HCT116 (cell line): ENCODE results near the gene RMND1. TPM values are rescaled to one million over a fixed set of nuclear protein-coding genes. Genes with fewer than 3 reads are reported as not detected.

ENCODE experiments used
- ATAC-seq: fragments of 200-7000 bp; cut with Tn5 transposase; 2 replicates; pipeline ENCODE4 v1.9.1; 2020; ENCODE audit warnings: mild to moderate bottlenecking, moderate library complexity
- BruUV-seq: library from RNA; stranded (reverse); fragments of 400-500 nt; replicated peaks from 2 replicates; lab custom pipeline; 2021; lab: Mats Ljungman, UMichigan
- CTCF ChIA-PET: fragments of 300-600 bp; sonication (Branson Sonifier 250); formaldehyde crosslinking; loops from one replicate; lab custom pipeline; 2021; ENCODE audit warnings: antibody characterized with exemption; lab: Charles Lee
- POLR2A ChIA-PET: fragments of 300-600, 350-600 bp; sonication (Branson Sonifier 250); formaldehyde crosslinking; loops from one replicate; lab custom pipeline; 2021; ENCODE audit warnings: antibody characterized with exemption; lab: Charles Lee
- RAD21 ChIA-PET, 2 experiments: fragments of 300-600 bp; sonication (Branson Sonifier 250); formaldehyde crosslinking; loops; one replicate each; lab custom pipeline; 2023; ENCODE audit warnings: low total read pairs in 2 of 2; ENCODE audit not compliant: uncharacterized antibody in 2 of 2, unreplicated experiment in 2 of 2, low non-redundant PET in 1 of 2; lab: Charles Lee
- DNase-seq: peaks from one replicate; pipeline ENCODE4 v3.0.0-alpha.2; 2010; ENCODE audit warnings: low read depth, low spot score
- H2AFZ ChIP-seq: fragments of 200-600 bp; shearing (Covaris generic), sonication (generic); 2 replicates; pipeline ENCODE4 v1.6.1; 2017; ENCODE audit warnings: low read depth, mixed run types, mixed read lengths, antibody characterized with exemption, low read length; ENCODE audit not compliant: poor library complexity, severe bottlenecking
- H3K27ac ChIP-seq: 2 replicates; pipeline ENCODE4 v1.5.1; 2012; ENCODE audit warnings: low read depth, low read length
- H3K27me3 ChIP-seq: fragments of 200-600 bp; sonication (generic); 2 replicates; pipeline ENCODE4 v1.6.1; 2016; ENCODE audit warnings: mixed run types, low read length, mixed read lengths; ENCODE audit not compliant: insufficient read depth
- H3K36me3 ChIP-seq, 2 experiments: fragments of 200-500 bp in 1 of 2; fragments of 200-600 bp in 1 of 2; sonication (Bioruptor generic) in 1 of 2; sonication (generic) in 1 of 2; 2 replicates each; pipeline versions ENCODE4 v1.5.1 to v1.6.1; 2014 to 2016; ENCODE audit warnings: low read length in 2 of 2, inconsistent platforms in 1 of 2, mixed read lengths in 1 of 2, mixed run types in 1 of 2; ENCODE audit not compliant: insufficient read depth in 2 of 2, control insufficient read depth in 1 of 2
- H3K4me1 ChIP-seq, 2 experiments: fragments of 200-600 bp in 1 of 2; sonication (generic) in 1 of 2; 2 replicates each; pipeline versions ENCODE4 v1.5.1 to v1.6.1; 2012 to 2017; ENCODE audit warnings: low read length in 2 of 2, inconsistent platforms in 1 of 2, mild to moderate bottlenecking in 1 of 2, mixed read lengths in 1 of 2, mixed run types in 1 of 2, moderate library complexity in 1 of 2; ENCODE audit not compliant: insufficient read depth in 2 of 2, control insufficient read depth in 1 of 2
- H3K4me2 ChIP-seq: fragments of 200-600 bp; sonication (generic); 2 replicates; pipeline ENCODE4 v1.6.1; 2017; ENCODE audit warnings: mixed run types, low read length, mixed read lengths
- H3K4me3 ChIP-seq, 2 experiments: fragments of 200-600 bp in 1 of 2; sonication (generic) in 1 of 2; replicated peaks in 1 of 2; 2 replicates each; pipeline ENCODE4 v1.5.1; 2011 to 2016; ENCODE audit warnings: low read length in 2 of 2, control low read depth in 1 of 2, low read depth in 1 of 2, mild to moderate bottlenecking in 1 of 2, mixed read lengths in 1 of 2, mixed run types in 1 of 2
- H3K79me2 ChIP-seq: fragments of 200-600 bp; sonication (generic); 2 replicates; pipeline ENCODE4 v1.6.1; 2017; ENCODE audit warnings: mild to moderate bottlenecking, mixed run types, low read length, moderate library complexity, mixed read lengths; ENCODE audit not compliant: insufficient read depth
- H3K9ac ChIP-seq: fragments of 200-600 bp; sonication (generic); 2 replicates; pipeline ENCODE4 v1.6.1; 2016; ENCODE audit warnings: low read length, mixed read lengths
- H3K9me2 ChIP-seq: fragments of 200-600 bp; sonication (generic), shearing (Covaris generic); 2 replicates; pipeline ENCODE4 v1.6.1; 2017; ENCODE audit warnings: mixed run types, mild to moderate bottlenecking, moderate library complexity; ENCODE audit not compliant: insufficient read depth
- H3K9me3 ChIP-seq, 2 experiments: fragments of 200-500 bp in 1 of 2; fragments of 200-600 bp in 1 of 2; sonication (Bioruptor generic) in 1 of 2; sonication (generic) in 1 of 2; 2 replicates each; pipeline ENCODE4 v1.6.1; 2014 to 2017; ENCODE audit warnings: low read length in 2 of 2, mixed read lengths in 2 of 2, inconsistent platforms in 1 of 2, low read depth in 1 of 2, mild to moderate bottlenecking in 1 of 2, mixed run types in 1 of 2, moderate library complexity in 1 of 2; ENCODE audit not compliant: control insufficient read depth in 1 of 2, insufficient read depth in 1 of 2
- H4K20me1 ChIP-seq: fragments of 200-600 bp; sonication (generic), shearing (Covaris generic); 2 replicates; pipeline ENCODE4 v1.6.1; 2017; ENCODE audit warnings: mixed run types, mild to moderate bottlenecking, moderate library complexity; ENCODE audit not compliant: insufficient read depth
- CBX3 ChIP-seq: IDR thresholded peaks from 2 replicates; pipeline ENCODE4 v1.6.1; 2012; ENCODE audit warnings: low read depth
- CEBPB ChIP-seq: IDR thresholded peaks from 2 replicates; pipeline ENCODE4 v1.6.1; 2012; ENCODE audit warnings: low read depth
- EGR1 ChIP-seq: IDR thresholded peaks from 2 replicates; pipeline ENCODE4 v1.6.1; 2012; ENCODE audit warnings: low read depth
- ELF1 ChIP-seq: IDR thresholded peaks from 2 replicates; pipeline ENCODE4 v1.6.1; 2012; ENCODE audit warnings: low read depth, borderline replicate concordance
- EZH2 ChIP-seq: fragments of 200-600 bp; sonication (generic); IDR thresholded peaks from 2 replicates; pipeline ENCODE4 v1.6.1; 2017; ENCODE audit warnings: antibody characterized with exemption, mixed run types
- EZH2phosphoT487 ChIP-seq: fragments of 200-600 bp; IDR thresholded peaks from 2 replicates; pipeline ENCODE4 v1.6.1; 2018; ENCODE audit warnings: antibody characterized with exemption, borderline replicate concordance
- FOSL1 ChIP-seq: IDR thresholded peaks from 2 replicates; pipeline ENCODE4 v1.6.1; 2012; ENCODE audit warnings: low read depth
- JUND ChIP-seq: IDR thresholded peaks from 2 replicates; pipeline ENCODE4 v1.6.1; 2012
- POLR2A ChIP-seq: IDR thresholded peaks from 2 replicates; pipeline ENCODE4 v1.7.0; 2011; ENCODE audit warnings: borderline replicate concordance; ENCODE audit not compliant: insufficient read depth, insufficient read length; ENCODE audit errors: extremely low read depth
- RAD21 ChIP-seq: IDR thresholded peaks from 2 replicates; pipeline ENCODE4 v1.6.1; 2012; ENCODE audit warnings: low read depth, mild to moderate bottlenecking
- REST ChIP-seq: IDR thresholded peaks from 2 replicates; pipeline ENCODE4 v1.6.1; 2012; ENCODE audit warnings: low read depth
- SIN3A ChIP-seq: IDR thresholded peaks from 2 replicates; pipeline ENCODE4 v1.6.1; 2012; ENCODE audit warnings: low read depth
- SP1 ChIP-seq: IDR thresholded peaks from 2 replicates; pipeline ENCODE4 v1.6.1; 2012; ENCODE audit warnings: low read depth
- SRF ChIP-seq: IDR thresholded peaks from 2 replicates; pipeline ENCODE4 v1.6.1; 2012; ENCODE audit warnings: low read depth
- YY1 ChIP-seq: IDR thresholded peaks from 2 replicates; pipeline ENCODE4 v1.6.1; 2011; ENCODE audit warnings: low read length, low read depth, moderate library complexity, mild to moderate bottlenecking; ENCODE audit not compliant: insufficient replicate concordance; ENCODE audit errors: extremely low read depth
- ZFX ChIP-seq: fragments of 450-650 bp; IDR thresholded peaks from 2 replicates; pipeline ENCODE4 v1.6.1; 2017
- ZNF274 ChIP-seq: fragments of 200-500 bp; sonication (Bioruptor generic); IDR thresholded peaks from 2 replicates; pipeline ENCODE4 v1.6.1; 2014; ENCODE audit warnings: mild to moderate bottlenecking, low read depth, low read length, inconsistent platforms
- intact Hi-C: fragments of 100-400 bp; cut with micrococcal nuclease; formaldehyde crosslinking; loops from 2 replicates; pipeline ENCODE4 v1.10.0; 2022
- total RNA-seq: library from RNA; stranded (reverse); gene quantifications from one replicate; pipeline ENCODE4 v1.2.1, GENCODE V29; 2021; ENCODE audit not compliant: unreplicated experiment

RMND1 gene
- total RNA-seq, 1 experiment from 2014 or later: 28.0 TPM

- RAD21 ChIA-PET: no interaction called here
- Histone ChIP-seq H2AFZ (no peak overlapping the region), H3K36me3 (no peaks in the 10 kb centered on the region), H3K4me2 (no peak overlapping the region)
- no peak for DNase-seq
- no peak for TF ChIP-seq ZFX
- no peak for TF ChIP-seq CEBPB
- TF ChIP-seq POLR2A: no peak
- no peak for TF ChIP-seq EZH2
- TF ChIP-seq SRF: no peak
- no peak for TF ChIP-seq REST
- TF ChIP-seq CBX3: no peak
- no peak for TF ChIP-seq YY1
- TF ChIP-seq FOSL1: no peak
- no peak for TF ChIP-seq SIN3A
- no peak for TF ChIP-seq JUND
- no peak for TF ChIP-seq EZH2phosphoT487
- no peak for TF ChIP-seq RAD21
- no peak for TF ChIP-seq ELF1
- no peak for TF ChIP-seq EGR1
- TF ChIP-seq ZNF274: no peak
- no peak for TF ChIP-seq SP1
- TF ChIP-seq, all 23 proteins: peak for 0
- no peaks in the 10 kb centered on the region for H3K79me2 ChIP-seq
- intact Hi-C loops: no loop called here
- no peak overlapping the region for H3K9ac ChIP-seq
- ATAC-seq: no peak
- H3K4me3 ChIP-seq: no peak overlapping the region
- no TSS peak for BruUV-seq
- H3K9me3 ChIP-seq: no peaks in the 10 kb centered on the region
- ChIA-PET POLR2A (no interaction called here), CTCF (no interaction called here)
- no peak overlapping the region for H3K27ac ChIP-seq
- H3K4me1 ChIP-seq: peaks cover 0 to 6% of the 10 kb centered on the region in 2 experiments; a peak in 2 of 4 replicates
- H4K20me1 ChIP-seq: no peaks in the 10 kb centered on the region
- H3K9me2 ChIP-seq: no peaks in the 10 kb centered on the region
- no peaks in the 10 kb centered on the region for H3K27me3 ChIP-seq
These were observed 26.7 kb upstream of the RMND1 start for GRCh38 chr6:151478670-151479069.
